ENCODE measurements around the gene RSAD2. TPM values are rescaled to one million over a fixed set of nuclear protein-coding genes. Genes with fewer than 3 reads are reported as not detected.

The RSAD2 gene
- total and polyA plus RNA-seq, 9 of the 15 experiments (the other 6 are each of a cell fraction or from before 2014, with no cell fraction given): 0.15 to 1.4 (median 0.28) TPM

DNA sequence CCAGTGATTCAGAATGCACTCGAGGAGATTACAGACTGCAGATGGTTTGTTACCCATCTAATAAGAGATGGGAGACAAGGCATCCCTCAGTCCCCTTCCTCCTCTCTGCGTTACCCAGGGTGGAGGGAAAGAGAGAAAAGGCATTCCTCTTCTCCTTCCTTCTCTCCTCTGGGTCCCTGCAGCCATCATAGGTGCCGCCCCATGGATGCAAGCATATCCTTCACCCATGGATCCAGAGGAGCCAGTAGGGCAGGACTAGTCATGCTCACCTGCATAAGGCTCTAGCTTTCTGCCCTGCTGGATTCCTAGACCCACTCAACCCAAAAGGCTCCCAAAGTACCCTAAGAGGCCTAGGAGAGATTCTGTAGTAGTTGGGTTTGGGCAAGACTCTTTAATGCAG lies 32.3 kb upstream of the RSAD2 start (continued):
- TF ChIP-seq, protein P1, sequence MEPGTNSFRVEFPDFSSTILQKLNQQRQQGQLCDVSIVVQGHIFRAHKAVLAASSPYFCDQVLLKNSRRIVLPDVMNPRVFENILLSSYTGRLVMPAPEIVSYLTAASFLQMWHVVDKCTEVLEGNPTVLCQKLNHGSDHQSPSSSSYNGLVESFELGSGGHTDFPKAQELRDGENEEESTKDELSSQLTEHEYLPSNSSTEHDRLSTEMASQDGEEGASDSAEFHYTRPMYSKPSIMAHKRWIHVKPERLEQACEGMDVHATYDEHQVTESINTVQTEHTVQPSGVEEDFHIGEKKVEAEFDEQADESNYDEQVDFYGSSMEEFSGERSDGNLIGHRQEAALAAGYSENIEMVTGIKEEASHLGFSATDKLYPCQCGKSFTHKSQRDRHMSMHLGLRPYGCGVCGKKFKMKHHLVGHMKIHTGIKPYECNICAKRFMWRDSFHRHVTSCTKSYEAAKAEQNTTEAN (CRISPR knock-in tag; IDR thresholded peaks at IDR 0.05): no peak
- peak; percentile 99 for TF ChIP-seq ZNF280B (CRISPR knock-in tag; IDR thresholded peaks at IDR 0.05)
- TF ChIP-seq MEIS2 (IDR thresholded peaks at IDR 0.05; ENCODE audit: partially characterized antibody): no peak
- TF ChIP-seq CCAR2 (IDR thresholded peaks at IDR 0.05; ENCODE audit: low read depth, low read length): no peak
- TF ChIP-seq, protein P2, sequence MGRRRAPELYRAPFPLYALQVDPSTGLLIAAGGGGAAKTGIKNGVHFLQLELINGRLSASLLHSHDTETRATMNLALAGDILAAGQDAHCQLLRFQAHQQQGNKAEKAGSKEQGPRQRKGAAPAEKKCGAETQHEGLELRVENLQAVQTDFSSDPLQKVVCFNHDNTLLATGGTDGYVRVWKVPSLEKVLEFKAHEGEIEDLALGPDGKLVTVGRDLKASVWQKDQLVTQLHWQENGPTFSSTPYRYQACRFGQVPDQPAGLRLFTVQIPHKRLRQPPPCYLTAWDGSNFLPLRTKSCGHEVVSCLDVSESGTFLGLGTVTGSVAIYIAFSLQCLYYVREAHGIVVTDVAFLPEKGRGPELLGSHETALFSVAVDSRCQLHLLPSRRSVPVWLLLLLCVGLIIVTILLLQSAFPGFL (CRISPR knock-in tag; IDR thresholded peaks at IDR 0.05): no peak
- no peak for TF ChIP-seq KLF10 (CRISPR knock-in tag; IDR thresholded peaks at IDR 0.05)
- TF ChIP-seq ZBTB11 (CRISPR knock-in tag; IDR thresholded peaks at IDR 0.05): no peak
- TF ChIP-seq ZZZ3 (IDR thresholded peaks at IDR 0.05): no peak
- TF ChIP-seq XRCC5 (IDR thresholded peaks at IDR 0.05; ENCODE audit: low read depth, low read length): peak; percentile 95
- TF ChIP-seq ZNF175 (CRISPR knock-in tag; IDR thresholded peaks at IDR 0.05; ENCODE audit: low read depth): no peak
- 0 out of 2 replicates have a peak, but pooled peaks have one; percentile 13 for TF ChIP-seq SMC3 (conservative IDR thresholded peaks at IDR 0.05; ENCODE audit: insufficient read depth, low read depth, low read length)
- no peak for TF ChIP-seq SMARCA5 (IDR thresholded peaks at IDR 0.05)
- TF ChIP-seq PYGO2 (tag; IDR thresholded peaks at IDR 0.05): no peak
- no peak for TF ChIP-seq ZNF764 (CRISPR knock-in tag; IDR thresholded peaks at IDR 0.05; ENCODE audit: low read depth)
- no peak for TF ChIP-seq RFX1 (IDR thresholded peaks at IDR 0.05)
- TF ChIP-seq XRCC4 (IDR thresholded peaks at IDR 0.05; ENCODE audit: extremely low read depth, insufficient read depth, insufficient read length): no peak
- no peak for TF ChIP-seq ESRRB (CRISPR knock-in tag; IDR thresholded peaks at IDR 0.05; ENCODE audit: borderline replicate concordance)
- no peak for TF ChIP-seq PTBP1 (IDR thresholded peaks at IDR 0.05; ENCODE audit: low read depth, low read length)
- TF ChIP-seq SUPT5H (IDR thresholded peaks at IDR 0.05): no peak
- no peak for TF ChIP-seq BHLHE40 (IDR thresholded peaks at IDR 0.05; ENCODE audit: low read length)
- peak; percentile 99 to 100 for TF ChIP-seq CBX3 (IDR thresholded peaks at IDR 0.05; ENCODE audit: borderline replicate concordance in 1 of 2, low read length in 2 of 2)
- TF ChIP-seq CHD1 (IDR thresholded peaks at IDR 0.05; ENCODE audit: low read length): no peak
- no peak for TF ChIP-seq TFAM (CRISPR knock-in tag; conservative IDR thresholded peaks at IDR 0.05)
